Right lobe of liver (tissue), 6 donors: ENCODE results near the gene TNFRSF8. TPM values are rescaled to one million over a fixed set of nuclear protein-coding genes. Genes with fewer than 3 reads are reported as not detected.

Experiments
- ATAC-seq, 4 donors: fragments of 200-7000 bp; cut with Tn5 transposase; one replicate each; pipeline ENCODE4 v1.9.1; 2020; ENCODE audit warnings: mild to moderate bottlenecking in 4 of 4, moderate library complexity in 4 of 4
- DNase-seq, 3 donors: peaks; one replicate each; pipeline ENCODE4 v3.0.0-alpha.2; 2020
- H3K27ac ChIP-seq, 3 donors: fragments of 200-600 bp; one replicate each; pipeline ENCODE4 v1.8.0; 2022
- H3K27me3 ChIP-seq, 2 donors: fragments of 200-600 bp; one replicate each; pipeline ENCODE4 v1.8.0; 2022
- H3K36me3 ChIP-seq, 4 donors: fragments of 200-600 bp; sonication (generic) in 1 of 4; one replicate each; pipeline versions ENCODE4 v1.5.1 to v1.8.0; 2017 to 2022; ENCODE audit warnings: control low read depth in 1 of 4
- H3K4me1 ChIP-seq, 4 donors: fragments of 200-600 bp; sonication (generic) in 1 of 4; one replicate each; pipeline versions ENCODE4 v1.5.1 to v1.8.0; 2017 to 2022; ENCODE audit warnings: control low read depth in 1 of 4
- H3K4me3 ChIP-seq, 3 donors: fragments of 200-600 bp; one replicate each; pipeline ENCODE4 v1.8.0; 2022
- H3K9me3 ChIP-seq, 4 donors: fragments of 200-600 bp; sonication (generic) in 1 of 4; one replicate each; pipeline versions ENCODE4 v1.5.1 to v1.8.0; 2017 to 2022; ENCODE audit warnings: control low read depth in 1 of 4
- POLR2A ChIP-seq: fragments of 450-650 bp; IDR thresholded peaks from one replicate; pipeline ENCODE4 v1.6.1; 2017; ENCODE audit warnings: antibody characterized with exemption, mild to moderate bottlenecking
- WGBS: methylation state at CpG from one replicate; pipeline ENCODE4 v1.1.6; 2018; ENCODE audit warnings: low coverage, low lambda C conversion rate; ENCODE audit not compliant: insufficient coverage; ENCODE audit errors: missing lambda C conversion rate; 5-methylcytosine and 5-hydroxymethylcytosine counted together
- intact Hi-C, 2 donors: fragments of 100-400 bp; cut with DNase I; formaldehyde crosslinking; loops; one replicate each; pipeline versions ENCODE4 v1.11.2 to v1.14.1; 2022
- total RNA-seq, 6 experiments: library from RNA; depleted of rRNA in 2 of 6; stranded (reverse); fragments of >200 nt in 2 of 6; fragmentation: NEBNext Ultra II Directional in 3 of 6; extraction: Animal tissue kit (Norgen Biotek cat#: 25700) in 3 of 6; gene quantifications; one replicate each; pipeline versions ENCODE4 v1.1.0 to v1.2.4, GENCODE V29; 2016 to 2023
- TF ChIP-seq, protein P1 (sequence below), 4 donors: fragments of 200-600 bp in 3 of 4; fragments of 450-650 bp in 1 of 4; IDR thresholded peaks; one replicate each; pipeline versions ENCODE4 v1.5.1 to v1.8.0; 2016 to 2022; ENCODE audit warnings: antibody characterized with exemption in 4 of 4, mild to moderate bottlenecking in 2 of 4
- donor health status: DM: no; HTN: yes; CAD: no.
- donor health status: DM: no; HTN: no; CAD: no.
- donor health status: DM: no; HTN: no; CAD: no.
- donor health status: DM: no; HTN: yes; CAD: no.
- donor health status: DM: no; HTN: yes; CAD: no.

Gene TNFRSF8
- total RNA-seq, 6 experiments from 2014 or later = 0.12 to 0.29 (median 0.19) TPM; not detected in 1

DNA sequence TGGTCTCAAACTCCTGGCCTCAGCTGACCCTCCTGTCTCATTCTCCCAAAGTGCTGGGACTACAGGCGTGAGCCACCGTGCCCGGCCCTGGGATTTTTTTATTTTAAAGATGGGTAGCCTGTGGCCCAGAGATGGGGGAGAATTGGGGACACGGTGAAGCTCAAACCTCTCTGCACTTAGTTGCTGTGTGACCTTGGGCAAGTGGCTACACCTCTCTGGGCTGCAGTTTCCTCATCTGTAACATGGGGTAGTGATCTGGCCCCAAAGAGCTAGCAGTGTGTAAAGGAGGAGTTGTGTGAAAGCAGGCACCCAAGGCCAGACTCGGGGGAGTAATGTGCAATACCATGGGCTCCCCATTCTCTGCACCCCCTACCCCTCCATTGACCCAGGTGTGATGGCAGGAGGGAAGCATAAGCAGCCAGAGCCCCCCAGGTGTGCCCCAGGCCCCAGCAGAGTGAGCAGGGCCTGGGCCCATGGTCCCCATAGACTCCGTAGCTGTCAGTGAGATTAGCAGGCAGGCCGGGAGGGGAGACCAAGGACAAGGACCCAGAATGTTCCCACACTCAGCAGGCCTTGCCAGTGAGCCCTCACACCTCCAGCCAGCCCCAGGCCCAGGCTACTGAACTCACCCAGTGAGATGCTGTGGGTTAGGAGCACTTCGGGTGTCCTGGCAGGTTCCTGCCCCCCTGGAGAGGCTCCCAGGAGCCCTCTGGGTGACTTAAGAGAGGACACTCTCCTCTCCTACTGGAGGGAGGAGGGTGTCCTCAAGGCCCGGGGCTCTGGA lies 17.9 kb downstream of the TNFRSF8 start:
- no peak overlapping the region for H3K4me3 ChIP-seq
- intact Hi-C loops = no loop called here
- TF ChIP-seq POLR2A = no peak
- TF ChIP-seq, protein P1, sequence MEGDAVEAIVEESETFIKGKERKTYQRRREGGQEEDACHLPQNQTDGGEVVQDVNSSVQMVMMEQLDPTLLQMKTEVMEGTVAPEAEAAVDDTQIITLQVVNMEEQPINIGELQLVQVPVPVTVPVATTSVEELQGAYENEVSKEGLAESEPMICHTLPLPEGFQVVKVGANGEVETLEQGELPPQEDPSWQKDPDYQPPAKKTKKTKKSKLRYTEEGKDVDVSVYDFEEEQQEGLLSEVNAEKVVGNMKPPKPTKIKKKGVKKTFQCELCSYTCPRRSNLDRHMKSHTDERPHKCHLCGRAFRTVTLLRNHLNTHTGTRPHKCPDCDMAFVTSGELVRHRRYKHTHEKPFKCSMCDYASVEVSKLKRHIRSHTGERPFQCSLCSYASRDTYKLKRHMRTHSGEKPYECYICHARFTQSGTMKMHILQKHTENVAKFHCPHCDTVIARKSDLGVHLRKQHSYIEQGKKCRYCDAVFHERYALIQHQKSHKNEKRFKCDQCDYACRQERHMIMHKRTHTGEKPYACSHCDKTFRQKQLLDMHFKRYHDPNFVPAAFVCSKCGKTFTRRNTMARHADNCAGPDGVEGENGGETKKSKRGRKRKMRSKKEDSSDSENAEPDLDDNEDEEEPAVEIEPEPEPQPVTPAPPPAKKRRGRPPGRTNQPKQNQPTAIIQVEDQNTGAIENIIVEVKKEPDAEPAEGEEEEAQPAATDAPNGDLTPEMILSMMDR (IDR thresholded peaks at IDR 0.05) = no peak
- H3K4me1 ChIP-seq = no peaks in the 10 kb centered on the region
- DNase-seq (peak in 1 of 3 donors; percentile 35), ATAC-seq (no peak)
- H3K27ac ChIP-seq = no peak overlapping the region
- H3K27me3 ChIP-seq = no peaks in the 10 kb centered on the region
- no peaks in the 10 kb centered on the region for H3K9me3 ChIP-seq
- WGBS = 90% methylated on average over 2 of the region's 9 CpGs
- no peaks in the 10 kb centered on the region for H3K36me3 ChIP-seq

DNA sequence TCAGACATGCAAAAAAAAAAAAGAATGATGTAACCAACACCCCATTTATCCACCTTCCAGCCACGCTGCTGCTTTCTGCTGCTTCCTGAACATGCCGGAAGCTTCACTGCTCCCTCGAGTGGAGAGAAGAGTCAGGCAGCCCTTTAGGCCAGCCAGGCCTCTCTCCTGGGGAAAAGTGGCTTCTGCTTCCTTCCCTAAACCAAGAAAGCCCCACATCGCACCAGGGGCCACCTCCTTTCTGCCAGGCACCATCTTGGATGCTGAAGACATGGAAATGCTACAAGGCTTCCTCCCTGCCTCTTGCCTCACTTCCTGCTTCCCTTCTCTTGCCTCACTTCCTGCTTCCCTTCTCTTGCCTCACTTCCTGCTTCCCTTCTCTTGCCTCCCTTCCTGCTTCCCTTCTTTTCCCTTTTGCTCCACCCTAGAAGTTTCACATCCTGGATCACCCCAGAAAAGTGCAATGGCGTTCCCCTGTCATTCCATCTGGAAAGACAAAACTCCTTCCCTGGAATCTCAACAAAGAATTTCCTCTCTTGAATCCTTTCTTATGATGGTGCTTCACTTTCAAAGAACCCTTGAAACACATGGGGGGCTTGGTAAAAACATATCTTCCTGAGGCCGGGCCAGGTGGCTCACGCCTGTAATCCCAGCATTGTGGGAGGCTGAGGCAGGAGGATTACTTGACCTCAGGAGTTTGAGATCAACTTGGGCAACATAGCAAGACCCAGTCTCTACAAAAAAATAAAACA lies 18.7 kb downstream of the TNFRSF8 start:
- DNase-seq (peak in 1 of 3 donors; percentile 5), ATAC-seq (no peak)
- no peaks in the 10 kb centered on the region for H3K9me3 ChIP-seq
- H3K27ac ChIP-seq = no peak overlapping the region
- no peaks in the 10 kb centered on the region for H3K4me1 ChIP-seq
- no peak for TF ChIP-seq POLR2A
- TF ChIP-seq, protein P1 (IDR thresholded peaks at IDR 0.05) = no peak
- intact Hi-C loops = no loop called here
- 79% methylated on average over 7 of the region's 7 CpGs for WGBS
- no peaks in the 10 kb centered on the region for H3K36me3 ChIP-seq
- no peaks in the 10 kb centered on the region for H3K27me3 ChIP-seq
- no peak overlapping the region for H3K4me3 ChIP-seq

DNA sequence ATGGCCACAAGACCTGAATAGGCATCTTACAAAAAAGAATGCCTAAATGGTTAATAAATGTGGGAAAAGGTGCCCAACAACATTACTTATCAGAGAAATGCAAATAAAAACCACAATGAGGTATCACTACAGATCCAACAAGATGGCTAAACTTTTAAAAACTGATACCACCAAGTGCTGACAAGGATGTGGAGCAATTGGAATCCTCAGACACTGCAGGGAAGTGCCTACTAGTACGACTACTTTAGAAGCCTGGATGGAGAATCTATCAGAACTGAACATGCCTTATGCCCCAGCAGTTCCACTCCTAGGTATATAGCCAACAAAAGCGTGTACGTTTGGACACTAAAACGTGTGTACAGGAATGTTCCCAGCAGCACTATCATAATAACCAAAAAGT lies 19.9 kb downstream of the TNFRSF8 start:
- Histone ChIP-seq H3K36me3 (no peaks in the 10 kb centered on the region), H3K4me3 (no peak overlapping the region), H3K4me1 (no peaks in the 10 kb centered on the region), H3K9me3 (no peaks in the 10 kb centered on the region), H3K27ac (no peak overlapping the region), H3K27me3 (no peaks in the 10 kb centered on the region)
- WGBS = 79% methylated on average over 4 of the region's 4 CpGs
- TF ChIP-seq, protein P1 (IDR thresholded peaks at IDR 0.05) = no peak
- TF ChIP-seq POLR2A = no peak
- no peak for DNase-seq
- intact Hi-C loops = no loop called here
- ATAC-seq = no peak

DNA sequence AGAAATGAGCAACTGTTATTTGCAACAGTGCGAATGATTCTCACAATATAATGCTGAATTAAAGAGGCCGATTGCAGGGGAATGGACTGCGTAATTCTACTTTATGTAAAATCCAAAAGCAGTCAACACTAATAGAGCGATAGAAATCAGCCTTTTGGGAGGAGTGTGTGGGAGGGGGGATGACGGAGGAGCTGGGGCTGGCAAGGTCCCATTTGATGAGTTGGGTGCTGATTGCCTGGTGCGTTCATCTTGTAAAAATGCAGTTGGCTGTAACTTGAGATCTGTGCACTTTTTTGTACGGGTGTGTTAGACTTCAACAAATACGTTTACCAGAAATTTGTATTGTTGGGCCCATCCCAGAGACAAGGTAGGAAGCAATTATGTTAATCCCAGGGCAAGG lies 20.7 kb downstream of the TNFRSF8 start:
- H3K9me3 ChIP-seq = no peaks in the 10 kb centered on the region
- intact Hi-C loops = no loop called here
- H3K27me3 ChIP-seq = no peaks in the 10 kb centered on the region
- 79% methylated on average over 8 of the region's 8 CpGs for WGBS
- H3K4me3 ChIP-seq = no peak overlapping the region
- H3K4me1 ChIP-seq = no peaks in the 10 kb centered on the region
- no peaks in the 10 kb centered on the region for H3K36me3 ChIP-seq
- no peak for ATAC-seq
- no peak for DNase-seq
- H3K27ac ChIP-seq = no peak overlapping the region
- no peak for TF ChIP-seq POLR2A
- TF ChIP-seq, protein P1 (IDR thresholded peaks at IDR 0.05) = no peak
